ENCODE measurements around the gene KRT7. TPM values are rescaled to one million over a fixed set of nuclear protein-coding genes. Genes with fewer than 3 reads are reported as not detected.

The KRT7 gene
- total RNA-seq, 1 experiment from 2014 or later = 10.0 TPM

DNA sequence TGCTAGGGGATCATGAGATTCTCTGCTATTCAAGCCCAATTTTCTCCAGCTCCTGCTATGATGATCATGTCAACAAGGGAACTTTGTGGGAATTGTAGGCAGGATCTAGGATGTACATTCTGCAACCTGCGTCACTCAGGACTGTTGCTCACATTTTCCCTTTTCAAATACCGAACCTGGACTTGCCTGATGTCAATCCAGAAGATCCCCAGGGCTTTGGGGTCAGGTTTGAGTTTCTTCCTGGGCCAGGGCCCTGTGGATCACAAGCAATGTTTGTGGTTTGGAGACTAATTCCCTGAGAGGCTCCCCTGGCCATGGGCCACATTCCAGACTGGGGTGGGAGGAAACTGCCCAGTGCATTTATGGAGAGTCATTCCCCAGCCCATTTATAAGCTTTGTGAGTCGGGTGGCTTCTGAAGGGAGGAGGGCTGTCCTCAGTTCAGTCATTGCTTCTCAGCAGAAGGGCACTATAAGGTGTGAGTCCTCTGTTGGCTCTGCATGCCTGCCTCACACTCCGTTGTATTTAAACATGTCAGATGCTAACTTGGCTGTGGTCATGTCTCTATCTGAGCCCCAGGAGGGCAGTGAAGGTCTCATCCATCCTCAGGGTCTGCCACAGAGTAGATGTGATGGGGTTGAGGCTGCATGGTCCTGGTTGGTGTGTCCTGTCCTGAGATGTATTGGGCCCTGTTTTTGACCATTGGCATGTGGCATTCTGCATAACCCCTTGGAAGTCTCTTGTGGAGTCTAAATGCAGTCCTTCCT is 47.9 kb downstream of the KRT7 start:
- H3K4me1 Mint-ChIP-seq = peaks cover 8 to 10% of the 10 kb centered on the region in 2 experiments
- Histone ChIP-seq H3K9me3 (ENCODE audit: control insufficient read depth, low read depth, low read length) (no peaks in the 10 kb centered on the region), H3K4me2 (ENCODE audit: insufficient read depth, insufficient read length, low read length) (no peak overlapping the region), H4K8ac (replicated peaks; ENCODE audit: insufficient read length, low read depth, low read length) (no peak overlapping the region), H3K18ac (ENCODE audit: insufficient read length, low read depth, low read length) (no peak overlapping the region), H2BK12ac (ENCODE audit: insufficient read length, low read depth, low read length) (no peak overlapping the region), H2BK15ac (ENCODE audit: low read depth, low read length) (no peak overlapping the region), H2BK5ac (ENCODE audit: insufficient read length, low read length) (no peak overlapping the region), H3K4me1 (ENCODE audit: insufficient read depth, low read length) (no peaks in the 10 kb centered on the region), H3K79me2 (ENCODE audit: insufficient read depth, low read length) (no peaks in the 10 kb centered on the region), H4K5ac (ENCODE audit: insufficient read length, low read depth, low read length) (no peak overlapping the region), H2AFZ (ENCODE audit: low read length) (no peak overlapping the region), H3K14ac (ENCODE audit: insufficient read depth, low read length) (no peak overlapping the region), H3K79me1 (ENCODE audit: insufficient read depth, low read depth, low read length, poor library complexity, severe bottlenecking) (no peaks in the 10 kb centered on the region), H4K20me1 (ENCODE audit: control insufficient read depth, insufficient read depth, insufficient read length) (no peaks in the 10 kb centered on the region), H3K23me2 (ENCODE audit: insufficient read length, low read depth, low read length, poor library complexity, severe bottlenecking) (peaks cover 5% of the 10 kb centered on the region), H2AK5ac (ENCODE audit: insufficient read length, low read length) (no peak overlapping the region), H3K56ac (ENCODE audit: insufficient read length, low read depth, low read length) (no peak overlapping the region), H3K4ac (ENCODE audit: low read depth, low read length) (no peak overlapping the region), H4K91ac (ENCODE audit: insufficient read length, low read depth, low read length) (no peak overlapping the region), H2BK20ac (ENCODE audit: low read depth, low read length, poor library complexity, severe bottlenecking) (no peak overlapping the region), H2BK120ac (ENCODE audit: low read depth, low read length, poor library complexity, severe bottlenecking) (no peak overlapping the region), H3T11ph (ENCODE audit: low read length) (no peak overlapping the region), H3K9ac (ENCODE audit: extremely low read depth, insufficient read length, low read length) (no peak overlapping the region), H3K23ac (ENCODE audit: insufficient read length, low read depth, low read length) (no peak overlapping the region), H3K27me3 (ENCODE audit: insufficient read depth, low read length) (peaks cover 2% of the 10 kb centered on the region), H3K27ac (ENCODE audit: insufficient read length, low read depth, low read length) (no peak overlapping the region)
- H3K4me3 Mint-ChIP-seq = no peak overlapping the region
- peaks cover 41% of the 10 kb centered on the region for H3K27me3 Mint-ChIP-seq (ENCODE audit: low read depth)
- TF ChIP-seq, protein P1, sequence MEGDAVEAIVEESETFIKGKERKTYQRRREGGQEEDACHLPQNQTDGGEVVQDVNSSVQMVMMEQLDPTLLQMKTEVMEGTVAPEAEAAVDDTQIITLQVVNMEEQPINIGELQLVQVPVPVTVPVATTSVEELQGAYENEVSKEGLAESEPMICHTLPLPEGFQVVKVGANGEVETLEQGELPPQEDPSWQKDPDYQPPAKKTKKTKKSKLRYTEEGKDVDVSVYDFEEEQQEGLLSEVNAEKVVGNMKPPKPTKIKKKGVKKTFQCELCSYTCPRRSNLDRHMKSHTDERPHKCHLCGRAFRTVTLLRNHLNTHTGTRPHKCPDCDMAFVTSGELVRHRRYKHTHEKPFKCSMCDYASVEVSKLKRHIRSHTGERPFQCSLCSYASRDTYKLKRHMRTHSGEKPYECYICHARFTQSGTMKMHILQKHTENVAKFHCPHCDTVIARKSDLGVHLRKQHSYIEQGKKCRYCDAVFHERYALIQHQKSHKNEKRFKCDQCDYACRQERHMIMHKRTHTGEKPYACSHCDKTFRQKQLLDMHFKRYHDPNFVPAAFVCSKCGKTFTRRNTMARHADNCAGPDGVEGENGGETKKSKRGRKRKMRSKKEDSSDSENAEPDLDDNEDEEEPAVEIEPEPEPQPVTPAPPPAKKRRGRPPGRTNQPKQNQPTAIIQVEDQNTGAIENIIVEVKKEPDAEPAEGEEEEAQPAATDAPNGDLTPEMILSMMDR (conservative IDR thresholded peaks at IDR 0.05) = no peak
- H3K27ac Mint-ChIP-seq = no peak overlapping the region; a peak in 1 of 7 replicates
- DNase-seq = no peak
- no peaks in the 10 kb centered on the region for H3K36me3 Mint-ChIP-seq (ENCODE audit: insufficient read depth in 1 of 3, low read depth in 3 of 3)
- WGBS (ENCODE audit: extremely low coverage, insufficient read length, low lambda C conversion rate) = no CpG with 5 or more reads among the region's 4 CpGs
- H3K9me3 Mint-ChIP-seq = no peaks in the 10 kb centered on the region
